Right forelimb (tissue), 1 donor: ENCODE measurements around the gene GGT7.
"Not testable (repeated sequence)": the region's sequence is repeated elsewhere in the genome, so short reads cannot be mapped to it uniquely, and the experiment has no call there.

Experiments used
- DNase-seq: peaks from one replicate; pipeline ENCODE4 v3.0.0-alpha.2; 2018

GGT7 gene

GRCh38 chr20:34834459-34834893 is 38.2 kb downstream of the GGT7 start:
- no peak for DNase-seq

GRCh38 chr20:34831936-34832335 is 40.7 kb downstream of the GGT7 start:
- no peak for DNase-seq

GRCh38 chr20:34829191-34829590 is 43.5 kb downstream of the GGT7 start:
- no peak for DNase-seq

- DNase-seq = peak; percentile 92
These were observed 46.9 kb downstream of the GGT7 start, which contains the start of gene NCOA6 for GRCh38 chr20:34825530-34826362. TSS of gene NCOA6 (minus strand) at chr20:34825651. CDS start at chr20:34782355, 43,296 bp downstream.

- DNase-seq = peak; percentile 76
These were observed 47.7 kb downstream of the GGT7 start for GRCh38 chr20:34824806-34825529.

- peak; percentile 55 for DNase-seq
These were observed 48.2 kb downstream of the GGT7 start for GRCh38 chr20:34824452-34824805.

GRCh38 chr20:34824026-34824425 is 48.6 kb downstream of the GGT7 start:
- no peak for DNase-seq

GRCh38 chr20:34820805-34821578 is 51.7 kb downstream of the GGT7 start:
- no peak for DNase-seq

- DNase-seq = no peak
These were observed 54.9 kb downstream of the GGT7 start for GRCh38 chr20:34817801-34818200.

- DNase-seq = no peak
These were observed 55.6 kb downstream of the GGT7 start for GRCh38 chr20:34817072-34817471.

GRCh38 chr20:34815636-34816035 is 57.0 kb downstream of the GGT7 start:
- no peak for DNase-seq

- no peak for DNase-seq
These were observed 64.1 kb downstream of the GGT7 start for GRCh38 chr20:34808583-34808982.

GRCh38 chr20:34807944-34808465 is 64.7 kb downstream of the GGT7 start:
- DNase-seq = not testable (repeated sequence)

GRCh38 chr20:34806255-34806654 is 66.4 kb downstream of the GGT7 start:
- DNase-seq = no peak

GRCh38 chr20:34798871-34799270 is 73.8 kb downstream of the GGT7 start:
- DNase-seq = no peak

GRCh38 chr20:34798328-34798727 is 74.3 kb downstream of the GGT7 start:
- no peak for DNase-seq

GRCh38 chr20:34797012-34797995 is 75.4 kb downstream of the GGT7 start:
- no peak for DNase-seq
